ENCODE results near the gene ZNF101.

Gene ZNF101

DNA sequence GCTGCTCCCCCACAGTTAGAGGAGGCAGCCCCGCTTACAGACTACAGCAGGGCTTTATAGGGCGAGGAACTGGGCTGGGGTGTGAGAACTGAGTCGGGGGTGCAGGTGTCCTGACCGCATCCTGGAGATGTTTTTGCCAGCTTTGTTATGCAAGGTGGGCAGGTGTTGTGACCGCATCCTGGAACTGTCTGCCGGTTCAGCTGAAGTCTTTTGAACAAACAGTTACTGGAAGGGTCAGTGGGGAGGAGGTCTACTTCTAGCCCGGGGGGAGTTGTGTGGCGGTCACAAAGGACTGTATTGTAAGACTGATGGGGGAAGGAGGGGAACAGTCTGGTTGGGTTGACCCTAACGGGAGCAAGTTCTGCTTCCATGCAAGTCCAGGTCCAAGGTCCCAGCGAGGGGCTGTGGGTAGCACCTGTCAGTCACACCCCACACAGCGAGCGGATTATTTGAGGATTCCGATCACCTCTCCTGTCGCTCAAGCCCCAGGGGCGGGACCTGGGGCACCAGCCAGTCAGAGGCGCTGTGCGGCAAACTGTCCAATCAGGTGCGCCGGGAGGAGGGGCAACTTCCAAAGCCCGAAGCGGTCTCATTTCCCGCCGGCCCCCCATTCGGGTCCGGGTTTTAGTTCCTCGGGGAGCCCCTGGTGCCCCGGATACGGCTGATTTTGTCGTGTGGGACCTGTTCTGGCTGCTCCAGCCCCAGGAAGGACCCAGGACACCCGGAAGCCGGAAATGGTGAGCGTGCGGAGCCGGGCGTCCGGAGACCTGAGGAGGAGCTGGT lies at the start of gene ZNF101:
Gene ZNF101 (plus strand): TSS at position 610 of the 783 bp plus-strand sequence. CDS start 125 bp downstream, at position 735.
- peak; percentile 95 for DNase-seq

DNA sequence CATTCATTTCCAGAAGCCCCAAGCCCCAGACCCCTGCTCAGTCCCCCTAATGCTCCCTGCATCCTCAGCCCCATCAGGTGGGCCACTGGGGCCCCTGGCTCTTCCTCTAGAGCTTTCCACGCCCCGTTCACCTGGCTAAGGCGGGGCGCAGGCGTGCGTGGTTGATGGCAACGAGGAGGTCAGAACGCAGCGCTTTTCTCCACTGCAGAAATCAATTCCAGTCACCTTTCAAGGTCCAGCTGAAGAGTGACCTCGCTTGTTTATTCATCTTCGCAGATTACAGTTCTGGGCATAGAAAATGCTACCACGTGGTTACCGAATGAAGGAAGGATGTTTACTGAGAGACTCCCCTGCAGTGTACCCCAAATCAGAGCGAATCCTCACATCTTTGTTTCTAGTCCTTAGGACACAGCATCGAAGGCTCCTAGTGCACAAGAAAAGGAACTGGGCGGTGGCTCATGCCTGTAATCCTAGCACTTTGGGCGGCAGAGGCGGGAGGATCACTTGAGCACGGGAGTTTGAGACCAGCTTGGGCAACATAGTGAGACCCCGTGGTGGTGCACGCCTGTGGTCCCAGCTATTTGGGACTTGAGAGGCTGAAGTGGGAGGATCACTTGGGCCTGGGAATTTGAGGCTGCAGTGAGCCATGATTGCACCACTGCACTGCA lies 49.3 kb upstream of the ZNF101 start:
- no peak for DNase-seq

DNA sequence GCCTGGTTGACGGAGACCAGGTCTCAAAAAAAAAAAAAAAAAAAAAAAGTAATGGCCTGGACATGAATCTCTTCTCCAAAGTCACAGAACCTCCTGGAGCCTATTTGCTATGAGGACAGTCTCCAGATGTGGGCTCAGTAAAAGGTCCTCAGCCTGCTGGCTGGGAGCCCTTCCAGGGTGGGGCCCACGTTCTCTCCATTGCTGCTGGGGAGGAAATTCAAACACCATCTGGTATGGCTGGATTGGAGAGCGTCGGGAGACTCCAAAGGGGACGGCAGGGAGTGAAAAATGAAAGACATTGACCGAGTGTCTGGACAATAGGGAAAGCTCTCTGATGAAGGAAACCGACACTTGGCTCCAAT lies 48.8 kb upstream of the ZNF101 start:
- no peak for DNase-seq

DNA sequence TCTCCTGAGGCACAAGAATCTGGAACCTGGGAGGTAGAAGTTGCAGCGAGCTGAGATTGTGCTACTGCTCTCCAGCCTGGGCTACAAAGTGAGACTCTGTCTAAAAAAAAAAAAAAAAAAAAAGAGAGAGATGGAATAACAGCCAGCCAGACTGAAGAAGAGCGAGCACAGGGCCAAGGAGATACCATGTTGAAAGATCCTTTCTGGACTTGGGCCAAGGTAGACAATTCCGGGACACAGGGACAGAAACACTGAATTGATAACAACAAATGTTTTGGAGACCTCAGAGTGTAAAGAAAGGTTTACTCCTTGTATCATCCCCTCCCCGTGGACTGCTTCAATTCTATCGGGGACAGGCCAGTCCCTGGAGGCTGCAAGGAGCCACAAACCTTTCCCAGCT lies 45.3 kb upstream of the ZNF101 start:
- no peak for DNase-seq

DNA sequence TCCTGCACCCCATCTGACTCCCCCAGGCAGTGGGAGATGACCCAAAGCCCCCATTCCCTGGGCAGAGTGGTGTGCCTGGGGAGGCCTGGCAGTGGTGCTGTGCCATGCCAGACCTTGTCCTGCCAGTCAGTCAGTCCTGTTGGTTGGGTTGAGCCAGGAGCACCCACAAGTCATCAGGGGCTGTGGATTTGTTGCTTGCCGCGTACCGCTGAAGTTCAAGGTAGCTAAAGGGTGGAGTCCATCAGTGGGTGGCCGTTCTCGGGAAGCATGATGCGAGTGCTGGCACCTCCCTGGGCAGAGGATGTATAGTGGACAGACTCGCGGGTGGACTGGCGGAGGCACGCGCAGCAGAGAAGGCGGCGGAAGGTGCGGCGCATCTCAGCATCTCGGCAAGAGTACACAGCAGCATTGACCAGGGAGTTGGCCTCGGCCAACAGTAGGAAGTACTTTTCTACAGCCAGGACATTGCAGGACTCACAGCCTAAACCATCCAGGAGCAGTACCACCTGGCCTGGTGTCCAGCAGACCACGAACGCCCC lies 44.5 kb upstream of the ZNF101 start:
- DNase-seq = no peak

DNA sequence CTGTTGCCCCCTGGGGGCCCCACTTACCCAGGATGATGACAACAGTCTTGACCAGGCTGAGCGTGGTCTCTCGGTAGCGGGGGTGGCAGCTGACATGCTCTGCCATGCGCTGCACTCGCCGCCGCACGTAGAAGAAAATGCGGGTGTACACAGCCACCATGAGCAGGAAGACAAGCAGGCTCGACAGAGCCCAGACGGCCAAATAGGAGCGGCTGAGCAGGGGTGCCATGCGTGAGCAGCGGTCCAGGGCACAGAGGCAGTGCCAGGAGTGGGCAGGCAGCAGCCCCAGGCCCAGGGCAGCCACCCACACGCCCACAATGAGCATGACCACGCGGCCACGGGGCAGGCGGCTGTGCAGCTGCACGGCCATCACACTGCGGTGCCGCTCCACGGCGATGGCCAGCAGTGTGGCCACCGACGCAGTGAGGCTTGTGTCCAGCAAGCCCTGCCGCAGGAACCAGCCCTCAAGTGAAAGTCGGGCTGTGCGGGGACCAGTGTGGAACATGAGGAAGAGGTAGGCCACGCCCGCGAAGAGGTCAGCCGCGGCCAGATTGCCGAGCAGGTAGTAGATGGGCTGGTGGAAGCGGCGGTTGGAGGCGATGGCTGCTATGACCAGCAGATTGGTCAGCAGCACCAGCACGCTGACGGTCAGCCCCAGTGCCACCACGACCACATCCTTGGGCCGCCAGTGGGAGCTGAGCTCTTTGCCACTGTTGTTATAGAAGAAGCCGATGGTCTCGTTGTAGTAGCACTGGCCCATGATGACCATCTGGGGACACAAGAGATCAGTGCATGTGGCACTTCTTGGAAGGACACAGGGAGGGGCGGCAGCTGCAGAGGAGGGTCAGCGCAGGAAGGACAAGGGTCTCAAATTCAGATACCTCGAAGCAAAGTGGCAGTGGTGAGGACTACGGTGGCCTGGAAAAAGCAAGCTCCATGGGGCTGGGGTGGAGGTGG lies 41.8 kb upstream of the ZNF101 start:
- no peak for DNase-seq

DNA sequence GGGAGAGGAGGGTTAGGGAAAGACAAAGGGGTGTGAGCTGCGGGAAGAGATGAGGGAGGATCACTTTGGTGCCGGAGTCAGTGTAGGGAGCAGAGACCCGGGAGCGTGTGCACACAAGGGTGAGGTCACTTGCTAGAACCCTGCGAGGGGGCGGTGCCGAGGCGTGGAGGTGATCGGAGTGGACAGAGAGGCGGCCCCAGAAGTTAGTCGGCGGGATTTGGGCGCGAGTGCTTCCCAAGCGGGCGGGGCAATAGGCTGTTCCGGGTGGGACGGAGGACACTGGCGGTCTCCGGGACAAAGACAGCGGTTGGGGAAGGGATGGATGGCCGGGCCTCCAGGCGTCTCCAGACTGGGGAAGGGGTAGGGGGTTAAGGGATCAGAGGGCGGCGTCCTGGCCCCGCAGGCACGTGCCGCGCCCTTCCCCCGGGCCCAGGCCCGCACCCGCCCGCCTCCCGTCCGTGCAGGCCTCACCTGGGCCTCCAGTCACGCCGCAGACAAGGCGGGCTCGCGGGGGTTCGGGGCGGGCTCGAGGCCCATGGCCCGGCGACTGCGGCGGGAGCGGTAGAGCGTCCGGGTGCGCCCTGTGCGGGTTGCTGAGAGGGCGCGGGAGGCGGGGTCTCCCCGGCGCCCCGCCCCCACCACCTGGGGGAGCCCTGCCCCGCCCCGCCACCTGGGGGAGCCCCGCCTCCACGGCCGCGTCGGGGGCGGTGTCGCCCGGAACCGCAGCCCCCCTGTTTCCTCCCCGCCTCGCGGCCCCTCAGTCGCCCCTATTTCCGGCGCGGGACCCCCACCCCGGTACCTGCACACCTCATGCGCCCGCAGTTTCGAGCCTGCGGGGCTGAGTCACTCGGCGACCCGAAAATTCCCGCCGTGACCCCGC lies 40.8 kb upstream of the ZNF101 start, which contains the start of gene LPAR2:
Gene LPAR2 (minus strand): TSS at position 600 of the 880 bp plus-strand sequence. CDS start 945 bp downstream, outside the sequence.
- DNase-seq = peak; percentile 37

DNA sequence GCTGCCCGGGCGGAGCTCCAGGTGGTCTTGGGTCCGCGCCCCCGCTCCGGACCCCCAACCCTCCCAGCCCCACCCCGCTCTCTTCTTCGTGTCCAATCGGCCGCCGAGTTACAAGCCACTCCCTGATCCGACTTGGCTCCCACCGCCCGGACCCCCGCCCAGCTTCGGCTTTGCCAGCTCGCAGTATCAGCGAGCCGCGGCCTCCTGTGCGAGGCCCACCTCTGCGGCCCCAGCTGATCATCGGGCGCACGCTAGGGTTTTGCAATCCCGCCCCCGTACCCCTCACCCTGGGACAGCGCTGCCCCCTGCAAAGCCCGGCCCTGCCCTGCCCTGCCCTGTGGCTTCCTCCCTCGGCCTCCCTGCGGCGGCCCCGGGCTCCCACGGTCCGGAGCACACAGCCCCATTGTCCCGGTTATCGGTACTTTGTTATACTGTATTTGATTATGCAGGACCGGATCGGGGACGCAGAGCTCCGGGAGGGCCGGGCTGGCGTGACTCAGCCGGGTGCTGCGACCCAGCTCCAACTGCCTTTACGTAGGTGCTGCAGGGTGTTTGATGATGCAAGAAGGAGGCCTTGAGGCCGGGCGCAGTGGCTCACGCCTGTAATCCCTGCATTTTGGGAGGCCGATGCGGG lies 40.0 kb upstream of the ZNF101 start:
- no peak for DNase-seq

DNA sequence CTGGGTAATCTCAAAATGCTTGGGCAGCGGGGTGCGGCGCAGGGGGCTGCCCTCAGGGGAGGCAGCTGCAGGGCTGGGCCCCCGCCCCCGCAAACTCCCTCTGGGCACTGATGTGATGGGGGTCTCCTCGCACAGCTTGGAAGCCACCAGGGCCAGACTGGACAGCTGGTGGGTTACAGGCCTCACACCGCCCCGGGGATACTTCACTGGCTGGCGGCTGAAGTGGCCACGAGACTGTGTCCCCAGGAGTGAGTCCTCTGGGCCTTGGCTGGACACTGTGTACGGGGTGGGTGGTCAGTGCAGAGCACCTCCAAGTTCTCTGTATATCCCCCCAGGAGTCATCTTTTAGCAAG lies 38.6 kb upstream of the ZNF101 start:
- DNase-seq = no peak

DNA sequence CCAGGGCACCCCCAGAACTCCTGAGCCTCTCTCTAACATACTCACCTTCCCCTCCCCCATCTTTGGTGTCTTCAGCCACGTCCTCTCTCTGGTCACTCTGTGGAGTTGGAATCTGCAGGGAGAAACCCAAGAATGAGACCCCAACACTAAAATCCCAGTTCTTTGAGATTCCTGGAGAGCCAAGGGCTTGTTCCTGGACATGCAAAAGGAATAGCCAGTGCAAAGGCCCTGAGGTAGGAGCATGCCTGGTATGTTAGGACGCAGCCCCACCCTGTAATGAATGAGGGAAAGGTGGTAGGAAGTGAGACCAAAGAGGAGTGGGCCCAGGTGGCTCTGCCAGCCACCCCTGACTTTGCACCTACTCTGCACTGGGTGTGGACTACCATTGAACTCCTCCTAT lies 38.2 kb upstream of the ZNF101 start:
- DNase-seq = no peak

DNA sequence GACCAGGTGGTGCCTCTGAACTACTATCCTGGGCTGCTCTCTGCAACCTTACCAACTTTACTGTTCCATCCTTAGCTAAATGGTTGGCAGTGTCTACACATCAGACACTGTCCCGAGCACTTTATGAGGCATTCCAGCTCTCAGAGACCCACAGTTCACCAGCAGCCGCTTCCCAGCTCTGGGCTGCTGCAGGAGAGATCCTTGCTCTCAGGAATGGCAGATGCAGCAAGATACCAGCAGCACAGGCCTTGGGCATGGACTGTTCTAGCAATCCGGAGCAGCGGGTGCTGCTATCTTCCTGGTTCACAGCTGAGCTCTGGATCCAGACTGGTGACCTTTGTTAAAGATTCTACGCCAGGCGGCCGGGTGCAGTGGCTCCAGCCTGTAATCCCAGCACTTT lies 37.3 kb upstream of the ZNF101 start:
- DNase-seq = no peak

DNA sequence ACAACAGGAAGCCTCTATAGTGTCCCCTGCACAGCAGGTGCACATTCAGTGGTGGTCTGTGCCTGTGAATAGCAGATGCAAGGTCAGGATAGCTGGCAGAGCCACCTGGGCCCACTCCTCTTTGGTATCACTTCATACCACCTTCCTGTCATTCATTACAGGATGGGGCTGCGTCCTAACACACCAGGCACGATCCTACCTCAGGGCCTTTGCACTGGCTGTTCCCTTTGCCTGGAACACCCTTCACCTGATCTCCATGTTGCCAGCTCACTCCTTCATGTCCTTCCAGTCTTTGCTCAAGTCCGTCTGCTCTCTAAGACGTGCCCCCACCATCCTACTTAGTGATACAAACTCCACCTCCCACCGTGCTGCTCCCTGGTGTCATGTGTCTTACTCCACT lies 36.0 kb upstream of the ZNF101 start:
- DNase-seq = no peak

DNA sequence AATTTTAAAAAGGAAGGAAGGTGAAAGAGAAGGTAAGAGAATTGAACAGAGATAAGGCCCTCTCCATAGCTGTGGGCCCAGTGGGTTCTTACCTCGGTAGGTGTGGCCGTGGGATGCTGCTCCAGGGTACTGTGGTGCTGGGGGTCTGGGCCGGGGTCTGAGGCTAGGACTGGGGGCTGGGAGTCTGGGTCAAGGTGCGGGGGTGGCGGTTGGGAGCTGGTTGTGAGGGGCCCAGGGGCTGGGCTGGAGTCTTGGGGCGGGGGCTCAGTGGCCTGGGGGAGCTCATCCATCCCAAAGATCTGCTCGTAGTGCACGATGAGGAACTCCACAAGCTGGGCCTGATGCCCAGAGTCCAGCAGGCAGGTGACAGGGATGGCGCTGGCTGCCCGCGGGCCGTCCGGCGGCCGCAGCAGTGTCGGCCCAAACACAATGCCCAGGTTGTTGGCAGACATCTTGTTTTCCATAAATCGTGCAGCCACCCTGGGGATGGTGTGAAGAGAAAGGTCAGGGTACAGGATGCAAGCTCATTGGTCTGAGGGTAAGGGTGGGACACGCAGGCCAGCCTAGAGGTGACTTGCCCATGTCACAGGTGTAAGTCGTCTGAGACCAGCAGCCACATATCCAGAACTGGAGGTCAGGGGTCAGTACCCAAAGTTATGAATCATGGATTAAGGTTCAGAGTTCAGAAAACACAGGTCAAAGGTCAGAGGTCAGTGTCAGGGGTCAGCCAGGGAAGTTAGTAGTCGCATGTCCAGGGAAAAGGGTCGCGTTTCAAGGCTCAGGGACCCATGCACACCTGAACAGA lies 34.7 kb upstream of the ZNF101 start:
- DNase-seq = no peak

DNA sequence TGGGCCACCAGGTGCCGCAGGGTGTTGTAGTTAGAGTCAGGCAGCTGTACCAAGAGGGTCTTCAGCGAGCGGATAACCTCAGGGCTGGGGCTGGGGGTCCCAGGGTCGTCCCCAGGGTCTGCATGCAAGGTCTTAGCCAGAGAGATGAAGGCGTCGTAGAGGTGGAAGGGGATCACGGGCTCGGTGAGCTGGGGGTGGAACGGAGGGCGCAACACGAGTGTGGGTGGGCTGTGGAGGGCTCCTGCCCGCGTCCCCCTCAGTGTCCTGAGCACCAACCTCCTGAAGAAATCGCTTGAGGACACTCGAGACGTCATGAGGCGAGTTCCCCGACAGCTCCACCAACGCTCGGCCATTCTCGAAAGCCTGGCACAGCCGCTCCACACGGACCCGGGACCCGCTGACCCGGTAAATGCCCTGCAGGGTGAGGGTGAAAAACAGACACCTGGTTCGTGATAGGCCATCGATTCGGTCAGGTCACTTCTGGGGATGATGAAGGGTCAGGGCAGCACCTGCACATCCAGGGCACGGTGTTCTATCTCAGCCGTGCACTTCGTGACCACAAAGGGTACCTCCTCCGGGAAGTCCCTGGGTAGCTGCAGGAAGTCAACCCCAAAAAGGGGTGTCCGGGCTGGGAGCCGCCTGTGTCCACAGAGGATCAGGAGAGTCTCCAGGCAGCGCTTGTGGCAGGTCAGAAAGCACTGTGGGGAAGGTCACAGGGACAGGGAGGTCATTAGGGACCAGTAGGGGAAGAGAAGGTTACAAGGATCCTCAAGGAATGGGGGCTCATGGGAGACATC lies 33.9 kb upstream of the ZNF101 start:
- DNase-seq = no peak

DNA sequence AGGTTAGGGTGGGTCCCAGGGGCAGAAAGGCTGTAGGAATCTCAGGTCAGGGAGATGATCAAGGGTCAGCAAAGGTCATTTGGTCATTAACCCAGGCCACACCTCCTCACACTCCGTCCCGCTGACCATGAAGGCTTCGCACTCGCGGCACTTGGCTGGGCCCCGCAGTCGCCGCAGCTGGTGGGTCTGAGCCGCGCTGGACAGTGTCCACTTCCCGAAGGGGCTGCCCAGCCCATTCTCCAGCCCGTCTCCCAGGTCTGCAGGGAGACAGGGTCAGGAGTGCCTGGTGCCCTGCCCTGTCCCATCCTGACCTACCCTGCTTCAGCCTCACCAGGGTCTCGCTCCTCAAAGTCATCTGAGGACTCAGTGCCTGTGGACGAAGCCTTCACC lies 33.3 kb upstream of the ZNF101 start:
- no peak for DNase-seq

DNA sequence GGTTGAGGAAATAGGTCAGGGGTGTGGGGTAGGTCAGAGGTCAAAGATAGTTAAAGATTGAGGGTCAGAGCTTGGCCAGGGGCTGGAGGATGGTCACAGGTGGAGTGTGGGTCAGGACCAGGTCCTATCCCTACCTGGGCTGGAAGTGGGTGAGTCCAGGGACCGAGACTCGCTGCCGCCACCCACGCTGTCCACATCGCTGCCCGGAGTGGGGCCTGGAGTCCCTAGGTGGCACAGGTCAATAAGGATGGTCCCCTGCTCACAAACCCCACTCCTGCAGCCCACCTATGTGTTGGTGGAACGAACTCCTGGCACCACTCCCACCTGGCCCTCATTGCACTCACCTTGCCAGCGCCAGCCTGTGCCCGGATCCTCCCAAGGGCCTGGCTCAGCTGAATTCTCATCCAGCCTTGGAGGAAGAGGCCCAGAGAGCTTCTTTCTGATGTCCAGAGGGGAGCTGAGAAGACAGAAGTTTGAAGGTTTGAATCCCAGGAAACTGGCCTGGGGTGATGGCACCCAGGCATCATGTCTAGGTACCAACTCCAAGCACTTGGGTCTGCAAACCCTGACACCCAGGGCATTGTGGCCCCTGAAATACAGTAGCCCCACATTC lies 32.0 kb upstream of the ZNF101 start:
- DNase-seq = no peak

DNA sequence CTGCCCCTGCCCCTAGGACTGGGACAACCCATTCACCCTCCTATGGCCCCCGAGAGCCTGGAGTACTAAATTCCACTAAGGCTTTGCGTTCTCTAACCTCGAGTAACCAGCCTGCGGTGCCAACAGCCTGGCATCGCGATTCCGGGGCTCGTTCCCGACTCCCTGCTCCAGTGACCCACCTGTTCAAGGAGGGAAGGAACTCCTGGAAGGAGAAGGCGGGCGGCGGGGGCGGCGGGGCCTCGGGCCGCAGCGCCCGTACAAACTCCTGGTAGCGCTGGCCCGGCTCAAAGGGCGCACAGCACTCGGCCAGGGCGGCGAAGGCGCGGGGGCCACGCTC lies 31.5 kb upstream of the ZNF101 start:
- DNase-seq = no peak

DNA sequence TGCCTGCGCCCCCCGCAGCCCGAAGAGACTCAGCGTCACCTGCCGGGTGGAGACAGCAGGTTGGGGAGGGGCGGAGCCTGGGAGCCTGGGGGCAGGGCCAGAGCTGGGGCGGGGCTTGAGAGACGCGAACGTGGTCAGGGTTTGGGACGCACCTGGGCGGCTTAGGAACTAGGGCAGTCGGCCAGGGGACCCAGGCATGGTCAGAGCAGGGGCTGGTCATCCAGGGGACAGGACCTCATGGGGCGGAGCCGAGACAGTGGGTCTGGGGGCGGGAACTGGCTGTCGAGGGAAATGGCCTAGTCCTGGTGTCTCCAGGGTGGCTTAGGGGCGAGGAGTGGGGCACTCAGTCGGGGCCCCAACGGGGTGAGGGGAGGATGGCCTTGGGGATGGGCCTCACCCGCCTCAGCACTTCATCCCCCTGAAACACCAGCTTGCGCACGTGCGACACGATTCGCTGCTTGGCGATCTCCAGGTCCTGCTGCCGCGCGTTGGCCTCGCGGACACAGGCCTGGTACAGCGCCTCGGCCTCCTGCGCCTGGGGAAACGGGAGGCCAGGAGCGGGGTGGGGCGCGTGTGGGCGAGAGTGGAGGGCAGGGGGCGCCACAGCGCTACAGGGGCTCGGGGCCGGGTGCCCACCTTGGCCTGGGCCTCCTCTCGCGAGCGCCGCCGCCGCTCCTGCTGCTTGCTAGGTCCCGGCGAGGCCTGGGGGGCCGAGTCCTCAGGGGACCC lies 31.0 kb upstream of the ZNF101 start:
- DNase-seq = no peak
